ENCODE data around the gene CTNNBIP1. TPM values are rescaled to one million over a fixed set of nuclear protein-coding genes. Genes with fewer than 3 reads are reported as not detected.

The CTNNBIP1 gene
- total RNA-seq, 1 experiment from 2014 or later: 14.6 TPM

DNA sequence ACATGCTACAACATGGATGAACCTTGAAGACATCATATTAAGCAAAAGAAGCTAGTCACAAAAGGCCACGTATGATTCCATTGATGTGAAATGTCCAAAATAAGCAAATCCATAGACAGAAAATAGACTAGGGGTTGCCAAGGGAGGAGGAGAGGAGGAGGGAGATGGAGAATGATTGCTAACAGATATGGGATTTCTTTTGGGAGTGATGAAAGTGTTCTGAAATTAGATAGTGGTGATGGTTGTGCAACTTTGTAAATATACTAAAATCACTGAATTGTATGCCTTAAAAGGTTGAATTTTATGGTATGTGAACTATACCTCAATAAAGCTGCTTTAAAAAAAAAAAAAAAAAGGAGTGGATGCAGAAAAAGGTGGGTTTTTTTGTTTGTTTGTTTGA lies 93.9 kb downstream of the CTNNBIP1 start:
- H3K4me3 ChIP-seq (ENCODE audit: low read depth, low read length, poor library complexity, severe bottlenecking): no peak overlapping the region
- no peaks in the 10 kb centered on the region for H3K27me3 ChIP-seq (replicated peaks; ENCODE audit: insufficient read depth, low read depth, low read length, poor library complexity)
- intact Hi-C loops (cut with micrococcal nuclease; ENCODE audit: unreplicated experiment): no loop called here
- DNase-seq (ENCODE audit: low spot score): no peak
- no TSS peak for BruUV-seq (replicated peaks)
- no peaks in the 10 kb centered on the region for H3K36me3 ChIP-seq (ENCODE audit: insufficient read depth, low read length, poor library complexity, severe bottlenecking)
- H3K27ac ChIP-seq (ENCODE audit: low read depth, low read length, poor library complexity, severe bottlenecking): no peak overlapping the region
- TF ChIP-seq EZH2 (IDR thresholded peaks at IDR 0.05; ENCODE audit: borderline replicate concordance, low read depth, low read length, poor library complexity, severe bottlenecking) (no peak), CTCF (conservative IDR thresholded peaks at IDR 0.05; ENCODE audit: low read depth, low read length) (no peak)
- H3K4me1 ChIP-seq (ENCODE audit: insufficient read depth, low read length, poor library complexity, severe bottlenecking): peaks cover 4% of the 10 kb centered on the region
- CTCF ChIA-PET: no interaction called here
- no peaks in the 10 kb centered on the region for H3K9me3 ChIP-seq (ENCODE audit: low read depth, low read length, poor library complexity, severe bottlenecking)
- POLR2A ChIA-PET (ENCODE audit: low non-redundant PET): no interaction called here

DNA sequence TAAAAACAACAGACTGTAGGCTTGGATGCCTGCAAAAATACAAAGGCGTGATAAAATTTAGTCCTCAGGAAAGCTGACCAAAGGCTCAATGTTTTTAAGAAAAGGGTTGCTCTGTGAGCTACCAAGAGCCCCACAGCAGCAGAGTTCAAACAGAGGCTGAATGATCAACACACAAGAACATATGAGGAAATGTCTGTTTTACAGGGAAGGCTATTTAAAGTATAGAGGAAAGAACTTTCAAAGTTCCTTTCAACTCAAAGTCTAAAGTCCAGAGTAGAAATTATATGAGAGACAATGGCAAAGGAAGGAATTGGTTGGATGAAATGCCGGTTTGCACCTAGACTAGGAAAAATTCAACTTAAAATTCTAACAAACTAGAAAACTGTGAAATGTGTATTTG lies 94.9 kb downstream of the CTNNBIP1 start:
- Histone ChIP-seq H3K36me3 (ENCODE audit: insufficient read depth, low read length, poor library complexity, severe bottlenecking) (no peaks in the 10 kb centered on the region), H3K27ac (ENCODE audit: low read depth, low read length, poor library complexity, severe bottlenecking) (no peak overlapping the region), H3K4me3 (ENCODE audit: low read depth, low read length, poor library complexity, severe bottlenecking) (no peak overlapping the region), H3K27me3 (replicated peaks; ENCODE audit: insufficient read depth, low read depth, low read length, poor library complexity) (no peaks in the 10 kb centered on the region), H3K9me3 (ENCODE audit: low read depth, low read length, poor library complexity, severe bottlenecking) (no peaks in the 10 kb centered on the region), H3K4me1 (ENCODE audit: insufficient read depth, low read length, poor library complexity, severe bottlenecking) (peaks cover 4% of the 10 kb centered on the region)
- ChIA-PET CTCF (no interaction called here), POLR2A (ENCODE audit: low non-redundant PET) (no interaction called here)
- DNase-seq (ENCODE audit: low spot score): no peak
- no TSS peak for BruUV-seq (replicated peaks)
- intact Hi-C loops (cut with micrococcal nuclease; ENCODE audit: unreplicated experiment): no loop called here
- TF ChIP-seq CTCF (conservative IDR thresholded peaks at IDR 0.05; ENCODE audit: low read depth, low read length) (no peak), EZH2 (IDR thresholded peaks at IDR 0.05; ENCODE audit: borderline replicate concordance, low read depth, low read length, poor library complexity, severe bottlenecking) (no peak)

DNA sequence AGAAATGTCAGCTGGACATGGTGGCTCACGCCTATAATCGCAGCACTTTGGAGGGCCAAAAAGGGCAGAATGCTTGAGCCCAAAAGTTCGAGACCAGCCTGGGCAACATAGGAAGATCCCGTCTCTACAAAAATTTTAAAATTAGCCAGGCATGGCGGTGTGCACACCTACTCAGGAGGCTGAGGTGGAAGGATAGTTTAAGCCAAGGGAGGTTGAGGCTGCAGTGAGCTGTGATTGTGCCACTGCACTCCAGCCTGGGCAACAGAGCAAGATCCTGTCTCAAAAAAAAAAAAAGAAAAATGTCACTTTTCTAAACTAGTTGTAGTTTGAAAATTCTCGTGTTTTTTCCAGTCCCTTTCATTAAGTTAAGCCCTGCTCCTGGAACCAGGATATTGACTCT lies 95.5 kb downstream of the CTNNBIP1 start:
- H3K4me1 ChIP-seq (ENCODE audit: insufficient read depth, low read length, poor library complexity, severe bottlenecking): peaks cover 4% of the 10 kb centered on the region
- ChIA-PET CTCF (no interaction called here), POLR2A (ENCODE audit: low non-redundant PET) (no interaction called here)
- H3K27ac ChIP-seq (ENCODE audit: low read depth, low read length, poor library complexity, severe bottlenecking): no peak overlapping the region
- TF ChIP-seq EZH2 (IDR thresholded peaks at IDR 0.05; ENCODE audit: borderline replicate concordance, low read depth, low read length, poor library complexity, severe bottlenecking) (no peak), CTCF (conservative IDR thresholded peaks at IDR 0.05; ENCODE audit: low read depth, low read length) (no peak)
- no peak for DNase-seq (ENCODE audit: low spot score)
- H3K4me3 ChIP-seq (ENCODE audit: low read depth, low read length, poor library complexity, severe bottlenecking): no peak overlapping the region
- H3K9me3 ChIP-seq (ENCODE audit: low read depth, low read length, poor library complexity, severe bottlenecking): no peaks in the 10 kb centered on the region
- intact Hi-C loops (cut with micrococcal nuclease; ENCODE audit: unreplicated experiment): no loop called here
- no peaks in the 10 kb centered on the region for H3K27me3 ChIP-seq (replicated peaks; ENCODE audit: insufficient read depth, low read depth, low read length, poor library complexity)
- no TSS peak for BruUV-seq (replicated peaks)
- no peaks in the 10 kb centered on the region for H3K36me3 ChIP-seq (ENCODE audit: insufficient read depth, low read length, poor library complexity, severe bottlenecking)

All from A673 (cell line).